ENCODE data around the gene SESTD1. TPM values are rescaled to one million over a fixed set of nuclear protein-coding genes. Genes with fewer than 3 reads are reported as not detected.
A peak's percentile ranks its signal among the peaks of the same experiment; 100 is the strongest.

SESTD1 gene
- total and polyA plus RNA-seq, 2 of the 13 experiments (the other 11 are each of a cell fraction or from before 2014, with no cell fraction given) = 74.4 to 101 TPM

GRCh38 chr2:179234658-179235240 is 29.9 kb downstream of the SESTD1 start:
- no TSS peak for BruUV-seq (replicated peaks)
- in situ Hi-C loops (cut with HindIII; ENCODE audit: extremely low pct_ligation_motif_present, low pct_unique_long_range_greater_than_20kb) (no loop called here), intact Hi-C loops (cut with micrococcal nuclease; ENCODE audit: unreplicated experiment) (loop anchor here (10.0 kb wide), 1 partner anchor 310 kb away; no protein-coding TSS in a partner anchor)
- no peak for FAIRE-seq
- Histone ChIP-seq H3K36me3 (replicated peaks in 1 of 2; ENCODE audit: control insufficient read depth in 1 of 2, insufficient read depth in 2 of 2, low read length in 2 of 2) (no peaks in the 10 kb centered on the region; a peak in 1 of 5 replicates), H3K27ac (ENCODE audit: extremely low read length, insufficient read depth, low read length) (peak overlapping the region; percentile 34), H3K4me3 (replicated peaks in 1 of 3; ENCODE audit: insufficient read depth in 1 of 3, low read depth in 2 of 3, low read length in 3 of 3) (no peak overlapping the region), H3K4me1 (ENCODE audit: insufficient read depth, low read length) (peaks cover 78% of the 10 kb centered on the region), H3K27me3 (ENCODE audit: control insufficient read depth in 1 of 2, insufficient read depth in 2 of 2, low read length in 2 of 2) (no peaks in the 10 kb centered on the region), H4K20me1 (ENCODE audit: insufficient read depth, low read length) (0 out of 2 replicates have a peak, but pooled peaks cover 2% of the 10 kb centered on the region), H2AFZ (ENCODE audit: low read length) (no peak overlapping the region), H3K4me2 (ENCODE audit: low read depth, low read length) (no peak overlapping the region; the same call in 1 of the 2 replicates), H3K9me3 (ENCODE audit: low read length) (no peaks in the 10 kb centered on the region), H3K9ac (ENCODE audit: insufficient read depth, low read depth, low read length) (no peak overlapping the region; the same call in 1 of the 2 replicates), H3K79me2 (ENCODE audit: insufficient read depth, low read length) (peaks cover 95% of the 10 kb centered on the region)
- ChIA-PET CTCF (ENCODE audit: low intra/inter-chr PET ratio, low total read pairs) (no interaction called here), POLR2A (no interaction called here)
- DNase-seq (ENCODE audit: low spot score) = no peak
- whole genome bisulfite sequencing (ENCODE audit: low lambda C conversion rate) = 91% methylated on average over 2 of the region's 2 CpGs
- ATAC-seq = peak; percentile 13; the same call in 2 of the 3 replicates
- TF ChIP-seq KDM1A (CRISPR knock-in tag; IDR thresholded peaks at IDR 0.05) (no peak), HOMEZ (CRISPR knock-in tag; IDR thresholded peaks at IDR 0.05; ENCODE audit: low read depth) (peak; percentile 18; the same call in 1 of the 2 replicates), ZBTB3 (CRISPR knock-in tag; IDR thresholded peaks at IDR 0.05; ENCODE audit: borderline replicate concordance, low read depth) (0 out of 2 replicates have a peak, but pooled peaks have one; percentile 41), NFYC (CRISPR knock-in tag; IDR thresholded peaks at IDR 0.05) (no peak), ZNF260 (CRISPR knock-in tag; IDR thresholded peaks at IDR 0.05; ENCODE audit: borderline replicate concordance, low read depth) (no peak), RARA (CRISPR knock-in tag; IDR thresholded peaks at IDR 0.05) (peak; percentile 71; the same call in 1 of the 2 replicates), HNF4A (CRISPR knock-in tag; IDR thresholded peaks at IDR 0.05) (peak; percentile 39), SIN3A (IDR thresholded peaks at IDR 0.05; ENCODE audit: borderline replicate concordance, low read depth, low read length) (no peak), NR2F6 (IDR thresholded peaks at IDR 0.05) (peak; percentile 44; the same call in 1 of the 2 replicates), NR2F6 (CRISPR knock-in tag; IDR thresholded peaks at IDR 0.05) (peak; percentile 26; the same call in 1 of the 2 replicates), TIGD3 (CRISPR knock-in tag; IDR thresholded peaks at IDR 0.05; ENCODE audit: borderline replicate concordance) (no peak), SP2 (CRISPR knock-in tag; IDR thresholded peaks at IDR 0.05) (no peak), IKZF5 (CRISPR knock-in tag; IDR thresholded peaks at IDR 0.05) (0 out of 2 replicates have a peak, but pooled peaks have one; percentile 24), ZNF770 (CRISPR knock-in tag; IDR thresholded peaks at IDR 0.05) (peak; percentile 42; the same call in 1 of the 2 replicates), HDAC6 (IDR thresholded peaks at IDR 0.05; ENCODE audit: low read depth, low read length) (no peak), ZNF362 (CRISPR knock-in tag; IDR thresholded peaks at IDR 0.05; ENCODE audit: borderline replicate concordance) (peak; percentile 86), NCOA2 (CRISPR knock-in tag; IDR thresholded peaks at IDR 0.05) (peak; percentile 59; the same call in 1 of the 2 replicates), ZFP36L2 (CRISPR knock-in tag; IDR thresholded peaks at IDR 0.05) (no peak)

Data from HepG2 (cell line).